SK-N-DZ (cell line): Measurements from ENCODE around the gene OCA2.
"Not testable (repeated sequence)": the region's sequence is repeated elsewhere in the genome, so short reads cannot be mapped to it uniquely, and the experiment has no call there.

Experiments
- DNase-seq: peaks from one replicate; pipeline ENCODE4 v3.0.0-alpha.2; 2015; ENCODE audit warnings: low spot score

OCA2 gene

DNA sequence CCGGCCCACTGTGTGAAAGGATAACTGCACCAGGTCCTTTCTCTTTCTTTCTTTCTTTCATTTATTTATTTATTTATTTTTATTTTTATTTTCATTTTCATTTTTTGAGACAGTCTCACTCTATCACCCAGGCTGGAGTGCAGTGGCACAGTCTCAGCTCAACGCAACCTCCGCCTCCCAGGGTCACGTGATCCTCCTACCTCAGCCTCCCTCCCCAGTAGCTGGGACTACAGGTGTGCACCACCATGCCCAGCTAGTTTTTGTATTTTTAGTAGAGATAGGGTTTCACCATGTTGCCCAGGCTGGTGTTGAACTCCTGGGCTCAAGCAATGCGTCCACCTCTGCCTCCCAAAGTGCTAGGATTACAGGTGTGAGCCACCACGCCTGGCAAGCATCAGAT is 146.5 kb downstream of the OCA2 start:
- DNase-seq = not testable (repeated sequence)

DNA sequence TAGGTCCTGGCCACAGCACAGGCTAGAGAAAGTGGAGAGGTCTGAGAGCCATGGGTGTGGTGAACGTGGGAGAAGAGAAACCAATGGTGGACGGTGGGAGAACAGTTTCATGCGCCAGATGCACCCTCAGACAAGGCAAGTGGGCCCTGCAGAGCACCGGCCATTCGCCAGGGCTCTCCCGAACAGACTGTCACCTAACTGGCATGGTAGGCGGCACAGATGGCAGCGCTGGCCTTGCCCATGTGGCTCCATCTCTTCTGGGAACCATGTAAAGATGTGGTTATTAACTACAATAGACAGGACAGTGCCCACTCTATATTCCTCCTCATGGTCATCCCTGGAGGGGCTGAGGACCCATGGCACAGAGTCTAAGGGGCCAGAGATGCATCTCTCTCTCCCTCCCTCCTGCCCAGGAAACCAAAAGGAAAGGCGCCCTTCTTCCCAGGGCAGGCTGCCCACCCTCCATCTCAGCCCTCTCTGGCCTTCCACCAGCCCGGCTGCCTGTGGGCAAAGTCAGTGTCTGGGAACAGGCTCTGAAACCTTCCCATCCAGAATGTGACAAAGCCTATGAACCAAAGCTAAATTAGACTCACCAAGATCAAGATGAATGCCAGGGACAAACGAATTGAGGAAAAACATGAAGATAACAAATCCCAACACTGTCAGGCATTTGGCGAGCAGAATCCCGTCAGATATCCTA is 147.8 kb downstream of the OCA2 start:
- no peak for DNase-seq

DNA sequence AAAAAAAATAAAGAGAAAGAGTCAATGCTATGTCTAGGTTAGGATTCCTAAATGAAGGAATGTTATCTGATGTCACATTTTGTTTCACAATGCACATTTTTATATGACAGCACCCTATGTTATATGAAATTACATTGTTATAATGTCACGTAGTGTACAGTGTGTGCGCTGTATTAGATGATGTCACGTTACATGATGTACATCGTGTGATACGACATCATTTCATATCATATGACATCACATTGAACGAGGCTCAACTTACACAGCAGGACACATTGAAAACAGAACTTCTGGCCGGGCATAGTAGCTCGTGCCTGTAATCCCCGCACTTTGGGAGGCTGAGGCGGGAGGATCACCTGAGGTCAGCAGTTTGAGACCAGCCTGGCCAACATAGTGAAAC is 150.0 kb downstream of the OCA2 start:
- no peak for DNase-seq

DNA sequence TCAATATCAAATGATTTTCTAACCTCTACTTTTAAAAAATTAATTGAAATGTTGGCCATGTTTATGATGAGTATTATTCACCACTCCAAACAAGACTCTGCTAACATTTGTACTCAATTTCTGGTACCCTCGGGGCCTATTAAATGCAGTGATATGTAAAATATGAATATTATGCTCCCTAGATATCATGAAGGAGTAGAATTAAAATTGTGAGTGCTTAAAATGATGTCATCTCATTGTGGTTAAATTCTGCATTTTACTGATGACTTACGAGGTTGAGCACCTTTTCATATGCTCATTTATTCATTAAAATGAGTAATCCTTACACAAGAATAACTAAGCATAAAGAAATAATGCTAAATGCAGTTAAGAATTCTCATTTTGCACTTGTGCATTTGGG is 159.9 kb downstream of the OCA2 start:
- DNase-seq = no peak

DNA sequence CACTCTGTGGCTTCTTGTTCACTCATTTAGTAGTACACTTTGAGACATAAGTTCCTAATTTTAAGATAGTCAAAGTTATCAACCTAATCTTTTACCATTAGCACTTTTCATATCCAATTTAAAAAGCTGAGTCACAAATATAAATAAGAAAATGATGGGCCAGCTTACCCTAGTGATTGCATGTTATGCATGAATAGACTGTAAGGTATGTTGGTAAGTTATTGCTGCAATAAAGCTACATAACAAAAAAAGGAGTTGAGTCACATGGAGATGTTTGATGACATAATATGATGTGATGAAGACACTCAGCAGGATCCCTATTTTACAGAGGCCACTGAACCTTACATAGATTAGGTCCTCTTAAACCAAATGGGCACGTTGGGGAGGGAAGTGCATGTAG is 161.3 kb downstream of the OCA2 start:
- DNase-seq = no peak

DNA sequence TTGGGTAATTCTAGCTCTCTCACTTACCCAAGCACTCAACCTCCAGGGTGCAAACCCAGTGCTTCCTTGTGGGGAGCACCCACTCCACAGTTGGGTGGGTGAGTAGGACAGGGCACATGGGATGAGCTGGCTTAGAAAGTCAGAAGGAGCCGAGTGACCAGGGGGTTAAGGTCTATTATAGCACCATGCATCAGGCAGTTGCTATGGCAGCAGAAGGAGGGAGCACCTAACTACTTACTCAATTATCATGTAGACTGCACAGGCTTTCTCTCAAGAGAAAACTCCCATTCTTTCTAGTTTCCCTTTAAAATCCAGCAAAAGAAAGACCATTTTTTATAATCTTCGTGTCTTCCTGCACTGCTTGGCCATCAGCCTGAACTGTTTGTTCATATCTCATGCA is 163.0 kb downstream of the OCA2 start:
- no peak for DNase-seq

DNA sequence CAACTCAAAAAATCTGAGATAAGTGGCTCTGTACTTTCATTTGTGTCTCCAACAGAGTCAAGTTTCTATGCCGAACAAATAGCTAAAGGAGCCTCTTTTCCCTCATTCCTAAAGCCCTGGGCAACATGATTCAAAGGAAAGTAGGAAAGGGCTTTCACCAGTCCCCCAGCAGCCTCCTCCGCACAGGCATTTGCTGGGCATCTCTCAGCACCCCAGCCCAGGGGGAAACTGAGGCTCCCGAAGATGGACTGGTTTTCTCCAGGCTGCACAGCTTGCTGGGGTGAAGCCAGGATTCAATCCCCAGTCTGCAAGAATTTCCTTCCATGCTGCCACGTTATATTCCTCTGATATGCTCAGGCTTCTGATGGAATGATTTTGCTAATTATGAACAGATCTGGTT is 163.8 kb downstream of the OCA2 start:
- no peak for DNase-seq

DNA sequence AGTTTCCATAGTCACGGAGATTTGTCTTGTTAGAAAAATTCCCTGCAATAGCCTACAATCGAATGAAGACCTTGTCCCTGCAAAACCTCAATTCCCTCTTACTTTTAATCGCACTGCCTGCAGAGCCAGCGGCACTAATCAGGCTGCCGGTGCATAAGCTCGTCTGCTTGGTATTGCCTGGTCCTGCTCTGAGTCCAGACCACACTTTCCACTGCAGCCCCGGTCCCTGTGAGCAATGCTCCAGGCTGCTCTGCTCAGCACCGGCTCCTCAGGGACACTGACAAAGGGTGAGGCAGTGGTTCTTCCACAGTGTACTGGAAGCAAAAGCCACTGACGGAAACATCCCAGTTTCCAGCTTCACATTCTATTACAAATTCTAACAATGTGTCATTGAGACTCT is 164.3 kb downstream of the OCA2 start:
- DNase-seq = no peak

DNA sequence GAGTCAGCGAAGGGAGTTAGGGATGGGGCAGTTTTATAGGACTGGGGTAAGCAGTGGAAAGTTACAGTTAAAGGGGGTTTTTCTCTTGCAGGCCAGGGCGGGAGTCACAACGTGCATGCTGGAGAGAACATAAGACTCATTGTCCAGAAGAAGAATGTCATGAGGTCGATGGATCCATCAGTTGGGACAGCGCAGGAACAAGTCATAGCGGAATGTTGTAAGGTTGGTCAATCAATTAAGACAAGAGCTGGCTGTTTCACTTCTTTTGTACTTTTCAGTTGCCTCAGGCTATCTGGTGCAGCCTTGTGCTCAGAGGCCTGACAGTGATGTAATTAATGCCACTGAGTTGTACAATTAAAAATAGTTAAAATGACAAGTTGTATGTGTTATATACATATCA is 165.6 kb downstream of the OCA2 start:
- DNase-seq = no peak

DNA sequence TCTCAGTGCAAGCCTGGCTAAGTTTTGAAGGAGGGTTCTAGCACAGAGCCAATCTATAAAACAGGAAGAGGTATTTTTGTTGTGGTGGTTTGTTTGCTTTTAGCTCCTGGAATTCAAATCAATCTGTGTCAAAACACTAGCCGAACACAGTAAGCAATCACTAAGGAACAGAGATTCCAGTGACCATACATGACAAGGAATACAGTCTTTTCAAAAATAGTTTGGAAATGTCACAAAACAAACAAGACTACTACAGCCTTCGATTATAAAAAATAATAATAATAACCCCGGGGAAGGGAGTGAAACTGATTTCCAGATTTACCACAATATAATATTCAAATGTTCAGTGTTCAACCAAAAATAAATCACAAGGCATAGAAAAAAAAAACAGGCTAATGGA is 166.5 kb downstream of the OCA2 start:
- no peak for DNase-seq

DNA sequence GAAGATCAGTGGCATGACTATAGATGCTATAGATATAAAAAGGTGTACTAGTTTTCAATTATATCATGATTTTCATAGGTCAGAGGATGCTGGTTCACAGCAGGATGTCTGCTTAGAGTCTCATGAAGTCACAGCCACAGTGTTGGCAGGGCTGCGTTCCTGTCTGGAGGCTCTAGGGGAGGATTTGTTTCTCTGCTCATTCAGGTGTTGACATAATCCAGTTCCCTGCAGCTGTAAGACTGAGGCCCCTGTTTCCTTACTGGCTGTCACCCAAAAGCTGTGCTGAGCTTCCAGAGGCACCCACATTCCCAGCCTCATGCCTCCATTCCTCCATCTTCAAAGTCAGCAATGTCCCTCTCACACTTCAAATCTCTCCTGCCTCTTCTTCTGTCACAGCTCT is 170.7 kb downstream of the OCA2 start:
- no peak for DNase-seq

DNA sequence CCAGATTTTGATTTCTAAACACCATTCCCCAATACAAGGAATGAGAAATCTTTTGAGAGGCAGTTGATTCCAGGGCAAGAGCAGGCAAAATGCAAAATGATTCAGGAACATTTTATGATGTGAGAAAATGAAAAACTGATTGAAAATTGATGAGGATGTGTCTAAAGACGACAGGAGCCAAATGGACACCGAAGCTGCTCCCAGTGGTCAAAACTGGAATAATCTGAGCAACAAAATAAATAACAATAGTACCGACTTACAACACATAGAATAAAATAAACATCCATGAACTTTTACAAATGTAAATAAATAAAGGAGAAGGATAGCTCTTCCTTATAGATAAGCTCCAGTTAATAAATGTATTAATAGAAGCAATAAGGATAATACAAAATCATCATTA is 186.8 kb downstream of the OCA2 start:
- DNase-seq = no peak

DNA sequence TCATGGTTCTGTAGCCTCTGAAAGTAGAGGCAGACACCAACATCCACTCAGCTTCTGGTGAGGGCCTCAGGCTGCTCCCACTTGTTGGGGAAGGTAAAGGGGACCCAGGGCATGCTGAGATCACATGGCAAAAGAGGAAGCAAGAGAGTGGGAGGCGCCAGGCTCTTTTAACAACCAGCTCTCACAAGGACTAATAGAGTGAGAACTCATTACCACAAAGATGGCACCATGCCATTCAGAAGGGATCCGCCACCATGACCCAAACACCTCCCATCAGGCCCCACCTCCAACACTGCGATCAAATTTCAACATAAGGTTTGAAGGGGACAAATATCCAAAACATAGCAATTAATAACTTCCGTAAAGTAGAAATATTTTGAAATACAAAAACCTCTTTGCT is 192.3 kb downstream of the OCA2 start:
- no peak for DNase-seq

DNA sequence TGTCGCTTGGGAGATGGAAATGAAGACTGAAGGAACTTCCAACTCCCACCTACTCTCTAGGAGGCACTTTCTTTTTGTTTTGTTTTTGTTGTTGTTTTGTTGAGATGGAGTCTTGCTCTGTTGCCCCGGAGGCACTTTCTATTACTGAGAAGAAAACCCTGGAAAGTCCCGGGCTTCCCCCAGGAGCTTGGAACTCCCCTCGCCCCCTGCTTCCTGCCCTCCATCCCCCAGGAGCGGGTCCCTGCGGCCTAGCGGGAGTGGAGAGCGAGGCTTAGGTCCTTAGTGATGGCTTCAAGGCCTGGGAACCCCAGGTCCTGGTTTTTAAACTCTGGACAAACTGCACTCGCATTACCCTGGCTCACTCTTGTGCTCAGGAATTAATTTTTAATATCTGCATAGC is 195.7 kb downstream of the OCA2 start:
- DNase-seq = no peak

DNA sequence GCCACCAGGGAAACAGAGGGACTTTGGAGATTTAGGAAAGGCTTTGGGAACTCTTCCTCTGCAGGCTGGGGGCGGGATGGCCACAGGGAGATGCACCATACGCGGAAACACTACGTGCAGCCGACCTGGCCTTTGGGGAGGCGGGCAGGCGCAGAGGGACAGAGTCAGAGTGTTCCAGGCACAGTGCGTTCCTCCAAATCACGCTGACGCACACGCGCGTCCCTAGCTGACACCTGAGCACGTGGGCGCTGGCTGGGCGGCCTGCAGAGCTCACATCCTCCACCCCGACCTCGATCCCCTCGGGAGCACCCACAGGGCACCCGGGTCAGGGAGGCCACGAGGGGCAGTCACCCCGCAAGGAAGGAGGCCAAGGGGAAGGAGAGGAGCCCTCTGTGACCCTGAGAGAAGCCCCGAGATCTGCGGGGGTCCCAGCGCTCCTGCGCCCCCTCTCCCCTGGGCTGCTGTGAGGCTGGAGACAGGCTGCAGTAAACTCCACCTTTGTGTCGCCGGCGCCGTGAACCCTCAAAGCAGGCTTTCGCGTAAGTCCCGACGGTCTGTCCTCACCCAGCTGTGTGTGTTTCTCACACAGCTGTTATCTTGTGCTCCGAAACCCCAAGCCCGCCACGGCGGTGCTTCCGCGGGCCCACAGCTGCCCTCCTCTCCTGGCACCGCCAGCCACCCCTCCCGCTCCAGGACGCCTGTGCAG is 196.3 kb downstream of the OCA2 start:
- DNase-seq = no peak

DNA sequence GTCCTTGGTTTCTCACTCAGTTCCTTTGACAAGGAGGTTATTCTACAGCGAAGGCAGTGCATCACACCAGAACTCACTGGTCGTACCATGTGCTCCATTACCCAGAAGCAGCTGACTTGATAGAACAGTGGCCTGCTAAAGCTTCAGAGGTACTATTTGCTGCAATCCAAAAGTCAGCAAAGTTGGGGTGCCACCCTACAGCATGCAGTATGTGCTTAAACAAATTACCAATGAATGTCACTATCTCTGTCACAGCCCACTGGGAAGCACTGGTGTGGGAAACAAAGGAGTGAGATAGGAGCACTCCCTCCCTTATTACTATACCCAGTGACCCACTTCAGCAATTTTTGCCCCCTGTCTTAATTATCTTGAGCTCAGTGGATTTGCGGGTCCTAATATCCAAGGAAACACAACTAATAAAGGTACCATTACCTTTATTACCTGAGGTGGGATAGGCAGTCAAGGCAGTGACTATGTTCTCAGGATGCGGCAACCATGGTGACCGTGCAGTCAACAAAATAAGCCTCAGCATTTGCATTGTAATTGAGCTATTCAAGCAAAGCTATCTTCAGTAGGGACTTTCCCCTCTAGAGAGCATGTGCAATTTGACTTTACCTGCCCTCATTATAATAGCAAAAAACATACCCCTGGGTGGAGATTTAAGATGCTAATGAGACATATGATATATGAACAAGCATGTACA is 199.4 kb downstream of the OCA2 start:
- no peak for DNase-seq

DNA sequence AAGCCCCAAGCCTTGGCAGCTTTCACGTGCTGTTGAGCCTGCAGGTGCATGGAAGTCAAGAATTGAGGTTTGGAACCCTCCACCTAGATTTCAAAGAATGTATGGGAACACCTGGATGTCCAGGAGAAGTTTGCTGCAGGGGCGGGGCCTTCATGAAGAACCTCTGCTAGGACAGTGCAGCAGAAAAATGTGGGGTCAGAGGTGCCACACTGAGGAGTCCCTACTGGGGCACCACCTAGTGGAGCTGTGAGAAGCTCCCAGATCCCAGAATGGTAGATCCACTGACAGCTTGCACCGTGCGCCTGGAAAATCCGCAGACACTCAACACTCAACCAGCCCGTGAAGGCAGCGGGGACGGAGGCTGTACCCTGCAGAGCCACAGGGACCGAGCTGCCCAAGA is 201.6 kb downstream of the OCA2 start:
- DNase-seq = no peak

DNA sequence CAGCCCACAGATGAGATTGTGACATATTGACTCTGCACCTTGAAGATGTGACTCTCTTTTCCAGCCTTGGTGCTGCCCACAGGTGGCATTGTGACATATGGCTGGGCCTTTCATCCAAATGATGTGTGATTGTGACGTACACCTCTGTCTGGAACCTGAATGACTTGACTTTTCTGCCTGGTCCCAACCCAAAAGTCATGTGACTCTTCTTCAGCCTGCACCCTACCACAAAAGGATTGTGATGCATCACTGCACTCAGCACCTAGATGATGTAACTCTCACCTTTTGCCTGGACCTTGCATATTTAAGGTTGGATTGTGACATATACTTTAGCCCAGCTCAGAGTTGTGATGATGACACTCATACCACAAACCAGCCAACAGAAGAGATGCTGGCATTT is 204.5 kb downstream of the OCA2 start:
- DNase-seq = no peak

DNA sequence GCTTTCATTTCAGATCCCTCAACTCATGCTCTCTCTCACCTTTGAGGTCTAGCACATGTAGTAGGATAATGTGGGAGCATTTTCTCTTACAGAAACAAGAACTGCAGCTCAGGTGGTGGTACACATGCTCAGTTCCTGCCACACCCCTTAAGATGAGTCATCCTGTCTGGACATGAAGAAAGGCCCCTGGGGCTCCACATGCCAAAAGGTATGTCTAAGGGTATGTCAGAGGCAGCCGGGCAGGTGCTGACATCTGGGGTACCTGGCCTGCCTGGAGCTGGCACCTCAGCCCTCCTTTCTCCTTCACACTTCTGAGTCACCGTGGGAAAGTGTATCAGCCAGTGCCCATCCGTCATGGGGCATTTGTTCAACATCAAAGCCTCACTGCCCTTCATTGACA is 209.9 kb downstream of the OCA2 start:
- DNase-seq = no peak

DNA sequence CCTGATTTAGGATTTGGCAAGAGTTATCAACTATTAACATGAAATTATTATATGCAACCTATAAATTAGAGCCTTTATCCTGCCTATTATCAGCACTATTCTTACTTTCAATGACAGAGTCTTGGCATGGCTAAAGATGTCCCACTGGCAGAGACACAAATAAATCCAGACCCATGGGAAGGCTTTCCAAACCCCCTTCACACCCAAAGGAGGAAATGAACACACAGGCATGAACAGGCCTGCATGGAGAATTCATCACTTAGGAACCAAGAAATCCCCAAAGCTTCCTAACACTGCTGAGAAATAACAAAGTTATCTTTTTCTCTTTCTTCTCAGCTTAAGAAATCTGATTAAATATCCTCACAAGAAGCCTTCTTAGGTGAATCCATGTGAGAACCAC is 213.9 kb downstream of the OCA2 start:
- DNase-seq = no peak

DNA sequence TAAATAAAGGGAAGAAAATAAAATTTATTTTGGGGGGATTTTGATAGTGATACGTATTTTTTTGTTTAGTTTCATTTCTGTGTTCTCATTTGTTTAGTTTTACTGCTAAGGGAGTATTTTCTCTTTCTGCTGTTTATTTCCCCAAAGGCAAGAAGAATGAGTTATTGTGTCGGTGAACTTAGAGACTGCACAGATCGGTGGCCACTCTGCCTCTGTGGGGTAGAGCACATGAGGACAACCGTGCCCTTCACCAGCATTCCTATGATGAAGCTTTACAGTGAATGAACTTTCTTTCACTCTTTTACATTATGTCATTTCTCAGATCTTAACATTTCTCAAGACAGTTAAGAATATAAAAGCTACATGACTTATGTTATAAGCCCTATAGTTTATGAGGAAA is 214.4 kb downstream of the OCA2 start:
- DNase-seq = no peak

DNA sequence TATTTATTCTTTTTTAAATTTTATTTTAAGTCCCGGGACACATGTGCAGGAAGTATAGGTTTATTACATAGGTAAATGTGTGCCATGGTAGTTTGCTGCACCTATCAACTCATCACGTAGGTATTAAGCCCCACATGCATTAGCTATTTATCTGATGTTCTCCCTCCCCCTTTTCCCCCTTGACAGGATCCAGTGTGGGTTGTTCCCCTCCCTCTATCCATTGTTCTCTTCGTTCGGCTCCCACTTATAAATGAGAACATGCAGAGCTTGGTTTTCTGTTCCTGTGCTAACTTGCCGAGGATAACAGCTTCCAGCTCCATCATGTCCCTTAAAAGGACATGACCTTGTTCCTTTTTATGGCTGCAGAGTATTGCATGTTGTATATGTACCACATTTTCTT is 220.3 kb downstream of the OCA2 start:
- DNase-seq = no peak

DNA sequence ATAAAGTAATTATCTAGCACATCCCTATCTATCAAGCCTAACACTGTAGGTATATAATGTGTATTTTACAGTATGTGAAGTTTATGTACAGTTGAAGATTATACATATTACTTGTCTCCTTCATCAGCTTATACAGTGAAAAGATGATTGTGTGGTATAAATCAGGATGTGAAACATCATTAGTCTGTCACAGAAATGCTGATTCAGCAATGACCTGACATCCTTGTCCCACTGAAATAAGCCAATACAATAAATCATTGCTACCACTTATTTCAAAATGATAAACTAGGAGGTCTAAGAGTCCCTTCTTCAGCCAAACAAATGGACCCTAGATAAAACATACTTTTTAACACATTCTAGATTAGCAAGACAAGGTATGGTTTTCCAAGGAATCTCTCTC is 225.3 kb downstream of the OCA2 start:
- DNase-seq = no peak
